Liver (tissue), 9 donors: ENCODE data around the gene CYB561. TPM values are rescaled to one million over a fixed set of nuclear protein-coding genes. Genes with fewer than 3 reads are reported as not detected.

Experiments
- DNase-seq: peaks from one replicate; pipeline ENCODE4 v3.0.0-alpha.2; 2017; ENCODE audit warnings: low spot score
- H3K27ac ChIP-seq, 2 donors: one replicate each; pipeline ENCODE4 v1.7.0; 2013; ENCODE audit warnings: inconsistent platforms in 2 of 2, low read length in 2 of 2, control low read depth in 1 of 2, low read depth in 1 of 2, mild to moderate bottlenecking in 1 of 2
- H3K27me3 ChIP-seq, 4 donors: one replicate each; pipeline versions ENCODE4 v1.6.1 to v1.7.0; 2013; ENCODE audit warnings: low read length in 3 of 4, inconsistent platforms in 1 of 4, mild to moderate bottlenecking in 1 of 4, moderate library complexity in 1 of 4; ENCODE audit not compliant: control insufficient read depth in 4 of 4, insufficient read depth in 4 of 4
- H3K36me3 ChIP-seq, 4 donors: one replicate each; pipeline versions ENCODE4 v1.6.1 to v1.7.0; 2013; ENCODE audit warnings: low read length in 3 of 4, mild to moderate bottlenecking in 3 of 4, low read depth in 1 of 4, moderate library complexity in 1 of 4; ENCODE audit not compliant: control insufficient read depth in 4 of 4, insufficient read depth in 3 of 4
- H3K4me1 ChIP-seq, 4 donors: one replicate each; pipeline versions ENCODE4 v1.6.1 to v1.7.0; 2013; ENCODE audit warnings: low read length in 3 of 4, mild to moderate bottlenecking in 3 of 4, moderate library complexity in 1 of 4; ENCODE audit not compliant: control insufficient read depth in 4 of 4, insufficient read depth in 4 of 4
- H3K4me3 ChIP-seq, 3 donors: one replicate each; pipeline versions ENCODE4 v1.6.1 to v1.7.0; 2013; ENCODE audit warnings: low read length in 3 of 3, control low read depth in 1 of 3, low read depth in 1 of 3, mild to moderate bottlenecking in 1 of 3
- H3K9ac ChIP-seq, 2 donors: one replicate each; pipeline ENCODE4 v1.7.0; 2013; ENCODE audit warnings: low read length in 2 of 2, mild to moderate bottlenecking in 2 of 2, moderate library complexity in 2 of 2, control low read depth in 1 of 2, low read depth in 1 of 2
- H3K9me3 ChIP-seq, 4 donors: one replicate each; pipeline versions ENCODE4 v1.6.1 to v1.7.0; 2013; ENCODE audit warnings: low read length in 3 of 4; ENCODE audit not compliant: control insufficient read depth in 4 of 4
- ATF3 ChIP-seq: IDR thresholded peaks from 2 replicates; pipeline ENCODE4 v1.6.1; 2016; ENCODE audit warnings: antibody characterized with exemption
- CTCF ChIP-seq: fragments of 150-350 bp; IDR thresholded peaks from 2 replicates; pipeline ENCODE4 v1.5.1; 2017; ENCODE audit warnings: improper control_type of control experiment, low read depth, low read length; ENCODE audit not compliant: missing input control
- EGR1 ChIP-seq, 2 donors: IDR thresholded peaks; 2 replicates each; pipeline ENCODE4 v1.6.1; 2016 to 2018; ENCODE audit warnings: antibody characterized with exemption in 2 of 2, low read depth in 2 of 2
- FOXA1 ChIP-seq: IDR thresholded peaks from 2 replicates; pipeline ENCODE4 v1.6.1; 2016; ENCODE audit warnings: antibody characterized with exemption
- FOXA2 ChIP-seq: IDR thresholded peaks from 2 replicates; pipeline ENCODE4 v1.6.1; 2016; ENCODE audit warnings: antibody characterized with exemption
- GABPA ChIP-seq, 2 donors: IDR thresholded peaks in 1 of 2; conservative IDR thresholded peaks in 1 of 2; 2 replicates each; pipeline ENCODE4 v1.6.1; 2016; ENCODE audit warnings: antibody characterized with exemption in 2 of 2, mild to moderate bottlenecking in 1 of 2, moderate library complexity in 1 of 2
- HNF4A ChIP-seq, 2 donors: conservative IDR thresholded peaks; 2 replicates each; pipeline ENCODE4 v1.6.1; 2016; ENCODE audit warnings: antibody characterized with exemption in 2 of 2, mild to moderate bottlenecking in 2 of 2
- HNF4G ChIP-seq: IDR thresholded peaks from 2 replicates; pipeline ENCODE4 v1.6.1; 2016; ENCODE audit warnings: antibody characterized with exemption
- JUND ChIP-seq, 2 donors: IDR thresholded peaks; 2 replicates each; pipeline ENCODE4 v1.6.1; 2016; ENCODE audit warnings: antibody characterized with exemption in 2 of 2
- MAX ChIP-seq: IDR thresholded peaks from 2 replicates; pipeline ENCODE4 v1.6.1; 2016; ENCODE audit warnings: antibody characterized with exemption
- NR2F2 ChIP-seq: IDR thresholded peaks from 2 replicates; pipeline ENCODE4 v1.6.1; 2016; ENCODE audit warnings: antibody characterized with exemption
- RAD21 ChIP-seq, 2 donors: IDR thresholded peaks; 2 replicates each; pipeline ENCODE4 v1.6.1; 2016; ENCODE audit warnings: antibody characterized with exemption in 2 of 2, mild to moderate bottlenecking in 2 of 2
- REST ChIP-seq: IDR thresholded peaks from 2 replicates; pipeline ENCODE4 v1.6.1; 2016; ENCODE audit warnings: antibody characterized with exemption, mild to moderate bottlenecking
- RXRA ChIP-seq, 2 donors: IDR thresholded peaks; 2 replicates each; pipeline ENCODE4 v1.6.1; 2017 to 2018; ENCODE audit warnings: antibody characterized with exemption in 2 of 2, mild to moderate bottlenecking in 1 of 2
- SP1 ChIP-seq: IDR thresholded peaks from 2 replicates; pipeline ENCODE4 v1.6.1; 2018; ENCODE audit warnings: antibody characterized with exemption, mild to moderate bottlenecking
- TAF1 ChIP-seq: conservative IDR thresholded peaks from 2 replicates; pipeline ENCODE4 v1.6.1; 2016; ENCODE audit warnings: antibody characterized with exemption, mild to moderate bottlenecking
- YY1 ChIP-seq: IDR thresholded peaks from 2 replicates; pipeline ENCODE4 v1.6.1; 2016; ENCODE audit warnings: antibody characterized with exemption, mild to moderate bottlenecking
- ZBTB33 ChIP-seq: IDR thresholded peaks from 2 replicates; pipeline ENCODE4 v1.6.1; 2016; ENCODE audit warnings: antibody characterized with exemption
- WGBS: extraction: QIAGEN DNeasy Blood & Tissue Kit; methylation state at CpG from one replicate; pipeline ENCODE4 v1.1.7; 2013; 5-methylcytosine and 5-hydroxymethylcytosine counted together
- polyA plus RNA-seq, 2 donors: library from polyadenylated mRNA; stranded (reverse) in 1 of 2; unstranded in 1 of 2; fragments of 200-250 nt in 1 of 2; fragments of >200 nt in 1 of 2; fragmentation: Nextera tagmentation in 1 of 2; extraction: Ambion mirVana in 1 of 2; gene quantifications; one replicate each; pipeline versions ENCODE4 v1.2.1 to v1.2.3, GENCODE V29; 2013 to 2015
- total RNA-seq, 2 donors: library from RNA; depleted of rRNA; stranded (reverse); fragments of >200 nt; gene quantifications; one replicate each; pipeline ENCODE4 v1.2.3, GENCODE V29; 2014
- donor health status: healthy.
- donor health status: healthy.
- donor health status: healthy.
- donor health status: healthy.
- donor health status: healthy.

The CYB561 gene
- total and polyA plus RNA-seq, 4 donors = 0.93 to 18.5 (median 12.9) TPM

GRCh38 chr17:63483655-63484575 lies 37.8 kb upstream of the CYB561 start:
- WGBS = 96% methylated on average over 16 of the region's 16 CpGs
- H3K36me3 ChIP-seq = no peaks in the 10 kb centered on the region
- no peak overlapping the region for H3K27ac ChIP-seq

GRCh38 chr17:63483038-63483437 lies 36.9 kb upstream of the CYB561 start:
- H3K4me1 ChIP-seq = peaks cover 0 to 1% (median 0%) of the 10 kb centered on the region in 4 donors
- WGBS = 87% methylated on average over 10 of the region's 10 CpGs
- no peak overlapping the region for H3K9ac ChIP-seq
- H3K27me3 ChIP-seq = peaks cover 0 to 2% (median under 1%) of the 10 kb centered on the region in 4 donors
- no peak overlapping the region for H3K27ac ChIP-seq
- H3K36me3 ChIP-seq = no peaks in the 10 kb centered on the region
- no peak for DNase-seq
- no peaks in the 10 kb centered on the region for H3K9me3 ChIP-seq
- no peak for TF ChIP-seq HNF4A (conservative IDR thresholded peaks at IDR 0.05)
- TF ChIP-seq FOXA2 = no peak
- no peak for TF ChIP-seq MAX
- no peak for TF ChIP-seq TAF1
- TF ChIP-seq EGR1 (IDR thresholded peaks at IDR 0.05; ENCODE audit: low read depth in 2 of 2) = no peak
- no peak for TF ChIP-seq ZBTB33
- TF ChIP-seq CTCF = no peak
- TF ChIP-seq GABPA (IDR thresholded peaks at IDR 0.05 in 1 of 2, conservative IDR thresholded peaks at IDR 0.05 in 1 of 2) = no peak
- no peak for TF ChIP-seq YY1
- no peak for TF ChIP-seq RAD21 (IDR thresholded peaks at IDR 0.05)
- no peak for TF ChIP-seq FOXA1
- no peak for TF ChIP-seq SP1
- no peak for TF ChIP-seq ATF3
- no peak for TF ChIP-seq RXRA (IDR thresholded peaks at IDR 0.05)
- no peak for TF ChIP-seq HNF4G
- no peak for TF ChIP-seq REST
- TF ChIP-seq JUND (IDR thresholded peaks at IDR 0.05) = no peak
- TF ChIP-seq NR2F2 = no peak
- no peak overlapping the region for H3K4me3 ChIP-seq

More at GRCh38 chr17:63483655-63484575, 37.8 kb upstream of the CYB561 start:
- Histone ChIP-seq H3K9me3 (no peaks in the 10 kb centered on the region), H3K9ac (no peak overlapping the region), H3K4me1 (no peaks in the 10 kb centered on the region), H3K27me3 (no peaks in the 10 kb centered on the region), H3K4me3 (no peak overlapping the region)
- DNase-seq = no peak
- TF ChIP-seq HNF4G = no peak
